ENCODE results near the gene DOLPP1. TPM values are rescaled to one million over a fixed set of nuclear protein-coding genes. Genes with fewer than 3 reads are reported as not detected.
"Not testable (repeated sequence)": the region's sequence is repeated elsewhere in the genome, so short reads cannot be mapped to it uniquely, and the experiment has no call there.

The DOLPP1 gene
- total and polyA plus RNA-seq, 10 donors: 4.8 to 10.1 (median 8.4) TPM

GRCh38 chr9:129109952-129110739, 29.2 kb downstream of the DOLPP1 start:
- TF ChIP-seq POLR2AphosphoS5 (IDR thresholded peaks at IDR 0.05) (no peak), POLR2A (IDR thresholded peaks at IDR 0.05) (no peak)
- TF ChIP-seq, protein P1, sequence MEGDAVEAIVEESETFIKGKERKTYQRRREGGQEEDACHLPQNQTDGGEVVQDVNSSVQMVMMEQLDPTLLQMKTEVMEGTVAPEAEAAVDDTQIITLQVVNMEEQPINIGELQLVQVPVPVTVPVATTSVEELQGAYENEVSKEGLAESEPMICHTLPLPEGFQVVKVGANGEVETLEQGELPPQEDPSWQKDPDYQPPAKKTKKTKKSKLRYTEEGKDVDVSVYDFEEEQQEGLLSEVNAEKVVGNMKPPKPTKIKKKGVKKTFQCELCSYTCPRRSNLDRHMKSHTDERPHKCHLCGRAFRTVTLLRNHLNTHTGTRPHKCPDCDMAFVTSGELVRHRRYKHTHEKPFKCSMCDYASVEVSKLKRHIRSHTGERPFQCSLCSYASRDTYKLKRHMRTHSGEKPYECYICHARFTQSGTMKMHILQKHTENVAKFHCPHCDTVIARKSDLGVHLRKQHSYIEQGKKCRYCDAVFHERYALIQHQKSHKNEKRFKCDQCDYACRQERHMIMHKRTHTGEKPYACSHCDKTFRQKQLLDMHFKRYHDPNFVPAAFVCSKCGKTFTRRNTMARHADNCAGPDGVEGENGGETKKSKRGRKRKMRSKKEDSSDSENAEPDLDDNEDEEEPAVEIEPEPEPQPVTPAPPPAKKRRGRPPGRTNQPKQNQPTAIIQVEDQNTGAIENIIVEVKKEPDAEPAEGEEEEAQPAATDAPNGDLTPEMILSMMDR (IDR thresholded peaks at IDR 0.05 in 8 of 11, conservative IDR thresholded peaks at IDR 0.05 in 3 of 11): no peak
- Histone ChIP-seq H3K27me3 (replicated peaks in 1 of 7) (no peaks in the 10 kb centered on the region), H3K9me3 (no peaks in the 10 kb centered on the region), H3K36me3 (peaks cover 0 to 33% (median 0%) of the 10 kb centered on the region in 6 donors), H3K27ac (peak overlapping the region; percentile 55 to 97 (median 92)), H3K4me3 (peak overlapping the region; percentile 63 to 97 (median 84)), H3K4me1 (peaks cover 13 to 59% (median 48%) of the 10 kb centered on the region in 6 donors)
- DNase-seq: no peak
- 6 to 28% (median 9%) methylated on average over 15 to 64 of the region's 64 CpGs for WGBS, 5 donors
- intact Hi-C loops (cut with DNase I; ENCODE audit: low total_unique reads): no loop called here

DNA sequence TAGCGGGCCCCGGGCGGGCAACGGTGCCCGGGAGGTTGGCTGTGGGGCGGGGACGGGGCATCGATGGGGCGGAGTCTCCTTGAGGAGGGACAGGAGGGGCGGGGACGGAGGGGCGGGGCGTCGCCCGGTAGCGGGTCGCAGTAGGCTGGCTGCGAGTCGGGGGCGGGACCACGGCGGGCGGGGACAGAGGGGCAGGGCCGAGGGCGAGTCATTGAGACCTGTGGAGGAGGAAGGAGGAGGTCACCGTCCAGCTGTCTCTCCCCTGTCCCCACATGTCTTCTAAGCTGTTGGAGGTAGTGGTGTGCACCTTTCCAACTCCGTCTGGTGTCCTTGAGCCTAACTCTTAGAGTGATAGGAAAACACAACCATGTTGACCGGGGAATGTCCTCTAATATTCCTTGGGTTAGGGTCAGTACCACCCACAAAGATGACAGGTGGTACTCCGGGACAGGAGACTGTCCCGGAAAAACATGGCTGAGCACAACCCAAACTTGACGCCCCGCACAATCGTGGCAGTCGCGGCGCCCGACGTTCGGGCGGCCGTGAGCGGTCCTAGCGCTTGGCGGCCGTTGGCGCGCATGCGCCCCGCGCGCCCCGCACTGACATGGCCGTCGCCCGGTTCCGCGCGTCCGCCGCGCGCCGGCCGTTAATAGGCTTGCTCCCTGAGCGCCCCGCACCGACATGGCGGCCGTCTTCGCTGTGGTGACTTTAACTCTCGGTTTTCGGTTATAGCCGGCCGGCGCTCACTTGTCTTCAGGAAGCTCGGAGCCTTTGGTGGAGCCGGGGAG, 30.0 kb downstream of the DOLPP1 start, which contains the start of the genes CRAT and PTPA:
TSS of gene CRAT (minus strand) at position 54 of the 788 bp plus-strand sequence. CDS start 284 bp downstream, outside the sequence.
TSS of gene PTPA (plus strand) at position 676 of the 788 bp plus-strand sequence. CDS start 186 bp downstream, outside the sequence.
- Histone ChIP-seq H3K36me3 (peaks cover 0 to 25% (median 0%) of the 10 kb centered on the region in 6 donors), H3K27me3 (replicated peaks in 1 of 7) (no peaks in the 10 kb centered on the region), H3K27ac (peak within 1 kb of the TSS; percentile 80 to 97 (median 92)), H3K4me1 (peaks cover 13 to 66% (median 50%) of the 10 kb centered on the region in 6 donors), H3K9me3 (no peaks in the 10 kb centered on the region), H3K4me3 (peak within 1 kb of the TSS; percentile 63 to 97 (median 88))
- peak; percentile 99 for DNase-seq
- intact Hi-C loops (cut with DNase I; ENCODE audit: low total_unique reads): no loop called here
- TF ChIP-seq, protein P1 (IDR thresholded peaks at IDR 0.05 in 8 of 11, conservative IDR thresholded peaks at IDR 0.05 in 3 of 11): peak in 2 of 11 experiments; percentile 9 to 22
- peak; percentile 25 to 89 (median 83) for TF ChIP-seq POLR2A (IDR thresholded peaks at IDR 0.05)
- TF ChIP-seq POLR2AphosphoS5 (IDR thresholded peaks at IDR 0.05): peak; percentile 92 to 98 (median 93)
- WGBS, 5 donors: 0 to 1% (median 1%) methylated on average over 18 to 77 of the region's 77 CpGs

DNA sequence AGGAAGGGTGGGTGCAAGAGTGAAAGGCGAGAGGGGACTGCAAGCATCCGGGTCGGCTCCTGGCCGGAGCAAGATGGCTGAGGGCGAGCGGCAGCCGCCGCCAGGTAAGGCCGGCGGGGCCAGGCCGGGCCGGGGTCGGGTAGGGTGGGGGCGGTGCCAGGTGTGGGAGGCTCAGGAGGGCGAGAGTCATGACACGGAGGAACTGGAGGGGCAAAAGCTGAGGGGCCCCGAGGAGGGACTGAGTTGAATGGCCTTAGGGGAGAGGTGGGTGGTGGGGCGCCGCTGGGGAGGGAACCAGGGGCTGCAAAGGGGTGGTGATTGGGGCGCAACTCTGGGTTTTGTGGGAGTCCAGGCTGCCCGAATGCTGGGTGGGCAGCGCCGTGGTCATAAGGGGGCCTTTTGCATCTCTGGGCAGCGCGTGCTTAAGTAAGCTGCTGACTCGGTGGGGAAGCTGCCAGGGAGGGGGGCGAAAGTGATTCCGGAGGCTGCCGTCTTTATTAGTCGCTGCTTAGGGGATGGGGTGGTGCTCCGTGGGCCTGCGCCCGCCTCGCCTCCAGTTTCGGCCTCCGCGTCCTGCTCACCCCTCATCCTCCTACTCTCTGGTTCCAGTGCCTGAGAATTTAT, 30.7 kb downstream of the DOLPP1 start:
- Histone ChIP-seq H3K9me3 (no peaks in the 10 kb centered on the region), H3K27me3 (replicated peaks in 1 of 7) (no peaks in the 10 kb centered on the region), H3K4me1 (peaks cover 13 to 66% (median 50%) of the 10 kb centered on the region in 6 donors), H3K27ac (peak overlapping the region; percentile 80 to 97 (median 92)), H3K4me3 (peak overlapping the region; percentile 63 to 97 (median 88)), H3K36me3 (peaks cover 0 to 18% (median 0%) of the 10 kb centered on the region in 6 donors)
- TF ChIP-seq POLR2A (IDR thresholded peaks at IDR 0.05): no peak
- TF ChIP-seq, protein P1 (IDR thresholded peaks at IDR 0.05 in 8 of 11, conservative IDR thresholded peaks at IDR 0.05 in 3 of 11): no peak
- TF ChIP-seq POLR2AphosphoS5 (IDR thresholded peaks at IDR 0.05): no peak
- 0 to 2% (median 1%) methylated on average over 36 to 37 of the region's 37 CpGs for WGBS, 5 donors
- intact Hi-C loops (cut with DNase I; ENCODE audit: low total_unique reads): no loop called here
- DNase-seq: no peak

- Histone ChIP-seq H3K27ac (peak overlapping the region in 1 of 8 donors; percentile 95), H3K4me1 (peaks cover 13 to 66% (median 50%) of the 10 kb centered on the region in 6 donors), H3K4me3 (peak overlapping the region in 6 of 8 donors; percentile 63 to 97 (median 92))
- DNase-seq; H3K9me3 ChIP-seq; intact Hi-C loops (cut with DNase I; ENCODE audit: low total_unique reads); H3K36me3 ChIP-seq; H3K27me3 ChIP-seq (replicated peaks in 1 of 7): not testable (repeated sequence)
- 92 to 97% (median 93%) methylated on average over 17 of the region's 17 CpGs for WGBS, 5 donors
These were observed 31.6 kb downstream of the DOLPP1 start for GRCh38 chr9:129112526-129112925.
